Measurements from ENCODE around the gene LMOD3.

GRCh38 chr3:69149586-69149985, 27.2 kb upstream of the LMOD3 start:
- TF ChIP-seq CTCF (optimal IDR thresholded peaks at IDR 0.05 in 1 of 3, IDR thresholded peaks at IDR 0.05 in 1 of 3, conservative IDR thresholded peaks at IDR 0.05 in 1 of 3; ENCODE audit: extremely low read depth in 1 of 3, insufficient read depth in 2 of 3, low read length in 3 of 3) (no peak), EZH2 (IDR thresholded peaks at IDR 0.05; ENCODE audit: low read length) (no peak)
